MM.1S (cell line): ENCODE data around the gene EPM2AIP1.

ENCODE experiments used
- CTCF ChIP-seq: fragments of 300-600 bp; sonication (generic); IDR thresholded peaks from 2 replicates; pipeline ENCODE4 v1.5.1; 2016; ENCODE audit warnings: antibody characterized with exemption, low read length, mixed read lengths
- EZH2 ChIP-seq: fragments of 300-600 bp; sonication (generic); optimal IDR thresholded peaks from 2 replicates; pipeline ENCODE3; 2017; ENCODE audit warnings: low read depth, mild to moderate bottlenecking, antibody characterized with exemption, low read length, mixed read lengths

GRCh38 chr3:37037352-37037751, 44.4 kb upstream of the EPM2AIP1 start:
- TF ChIP-seq CTCF = no peak
- TF ChIP-seq EZH2 = no peak
